ENCODE data around the gene FIP1L1.

- TF ChIP-seq POLR2A (IDR thresholded peaks at IDR 0.05) = no peak
- TF ChIP-seq, protein P1, sequence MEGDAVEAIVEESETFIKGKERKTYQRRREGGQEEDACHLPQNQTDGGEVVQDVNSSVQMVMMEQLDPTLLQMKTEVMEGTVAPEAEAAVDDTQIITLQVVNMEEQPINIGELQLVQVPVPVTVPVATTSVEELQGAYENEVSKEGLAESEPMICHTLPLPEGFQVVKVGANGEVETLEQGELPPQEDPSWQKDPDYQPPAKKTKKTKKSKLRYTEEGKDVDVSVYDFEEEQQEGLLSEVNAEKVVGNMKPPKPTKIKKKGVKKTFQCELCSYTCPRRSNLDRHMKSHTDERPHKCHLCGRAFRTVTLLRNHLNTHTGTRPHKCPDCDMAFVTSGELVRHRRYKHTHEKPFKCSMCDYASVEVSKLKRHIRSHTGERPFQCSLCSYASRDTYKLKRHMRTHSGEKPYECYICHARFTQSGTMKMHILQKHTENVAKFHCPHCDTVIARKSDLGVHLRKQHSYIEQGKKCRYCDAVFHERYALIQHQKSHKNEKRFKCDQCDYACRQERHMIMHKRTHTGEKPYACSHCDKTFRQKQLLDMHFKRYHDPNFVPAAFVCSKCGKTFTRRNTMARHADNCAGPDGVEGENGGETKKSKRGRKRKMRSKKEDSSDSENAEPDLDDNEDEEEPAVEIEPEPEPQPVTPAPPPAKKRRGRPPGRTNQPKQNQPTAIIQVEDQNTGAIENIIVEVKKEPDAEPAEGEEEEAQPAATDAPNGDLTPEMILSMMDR (IDR thresholded peaks at IDR 0.05 in 8 of 11, conservative IDR thresholded peaks at IDR 0.05 in 3 of 11) = no peak
Observed at GRCh38 chr4:53461244-53461643, 83.8 kb downstream of the FIP1L1 start.
